GM18867 (cell line): ENCODE measurements around the gene PRDM16.

Source experiments
- ATAC-seq: cut with Tn5 transposase; IDR thresholded peaks from one replicate; pipeline ENCODE4 v1.9.1; 2021; ENCODE audit warnings: mild to moderate bottlenecking, moderate library complexity; ENCODE audit not compliant: unreplicated experiment

The PRDM16 gene

DNA sequence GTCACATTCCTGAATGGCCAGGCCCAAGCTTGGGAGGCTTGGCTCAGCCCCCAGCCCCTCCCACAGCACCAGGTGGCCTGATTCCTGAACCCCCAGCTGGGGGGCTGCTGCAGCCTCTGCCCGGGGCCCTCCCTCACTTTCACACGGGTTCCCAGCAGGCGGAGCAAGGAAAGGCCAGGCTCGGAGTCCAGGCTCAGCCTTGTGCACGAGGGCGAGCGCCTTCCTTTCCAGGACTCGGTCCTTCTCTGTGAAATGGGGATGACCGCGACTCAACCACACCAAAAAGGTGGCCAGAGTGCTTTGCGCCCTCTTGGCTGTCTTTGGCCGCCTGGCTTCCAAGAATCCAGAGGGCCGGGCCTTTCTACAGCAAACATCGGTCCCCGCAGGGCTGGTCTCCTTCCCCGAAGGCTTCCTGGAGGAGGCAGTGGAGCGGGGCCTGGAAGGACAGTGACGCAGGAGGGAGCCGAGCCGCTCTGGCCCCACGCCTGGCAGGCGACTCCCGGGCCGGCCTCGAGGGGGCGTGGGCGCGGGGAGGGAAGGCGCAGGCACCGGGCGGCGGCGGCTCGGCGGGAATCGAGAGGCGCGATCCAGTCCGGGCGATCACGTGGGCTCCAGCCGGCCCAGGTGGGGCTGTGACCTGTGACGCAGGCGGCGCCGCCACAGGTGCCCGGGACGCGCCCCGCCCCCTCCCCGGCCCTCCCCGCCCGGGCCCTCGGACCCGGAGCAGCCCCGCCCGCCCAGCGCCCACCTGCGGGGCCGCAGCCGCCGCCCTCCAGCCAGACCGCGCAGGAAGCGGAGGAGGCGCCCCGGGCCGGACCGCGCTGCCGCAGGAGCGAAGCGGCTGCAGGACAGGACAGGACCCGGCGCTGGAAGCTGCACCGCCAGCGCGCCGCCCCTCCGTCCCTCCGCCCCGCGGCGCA, 385.1 kb downstream of the PRDM16 start, which contains the start of gene ARHGEF16:
ARHGEF16 (plus strand) TSS at position 775 of the 920 bp plus-strand sequence. CDS start 8,420 bp downstream, outside the sequence.
- ATAC-seq = no peak

DNA sequence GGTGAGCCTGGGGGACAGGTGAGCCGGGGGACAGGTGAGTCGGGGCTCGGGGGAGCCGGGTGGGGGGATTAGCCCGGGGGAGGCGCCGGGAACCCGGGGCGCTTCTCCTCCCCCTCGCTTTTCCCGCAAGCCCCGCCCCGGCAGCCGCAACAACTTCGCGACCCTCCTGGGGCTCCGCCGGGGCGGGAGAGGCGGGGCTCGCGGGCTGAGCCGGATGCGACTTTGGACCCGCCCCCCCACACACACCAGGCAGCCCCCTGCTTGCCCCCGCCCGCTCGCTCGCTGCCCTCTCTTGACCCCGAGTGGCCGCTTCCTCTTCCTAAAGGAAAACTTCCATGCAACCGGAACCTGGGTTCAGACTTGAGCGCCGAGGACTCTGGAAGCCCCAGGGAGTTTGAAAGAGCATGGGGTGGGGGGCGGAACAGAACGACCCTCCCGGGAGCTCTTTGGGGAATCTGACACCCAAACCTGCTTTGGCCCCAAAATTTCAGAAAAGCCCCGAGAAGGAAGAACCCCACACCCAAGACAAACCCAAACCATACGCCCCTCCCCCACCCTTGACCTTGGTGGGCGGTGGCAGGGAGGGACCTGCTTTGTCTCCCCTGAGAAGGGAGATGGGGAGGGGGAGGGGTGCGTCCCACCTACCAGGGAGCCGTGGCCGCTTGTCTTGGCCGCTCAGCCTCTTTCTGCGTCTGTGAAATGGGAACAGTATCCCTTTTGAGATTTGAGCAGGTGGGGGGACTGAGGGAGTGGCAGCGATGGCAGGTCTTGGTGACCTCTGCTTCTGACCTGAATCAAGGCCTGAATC, 386.0 kb downstream of the PRDM16 start:
- no peak for ATAC-seq

DNA sequence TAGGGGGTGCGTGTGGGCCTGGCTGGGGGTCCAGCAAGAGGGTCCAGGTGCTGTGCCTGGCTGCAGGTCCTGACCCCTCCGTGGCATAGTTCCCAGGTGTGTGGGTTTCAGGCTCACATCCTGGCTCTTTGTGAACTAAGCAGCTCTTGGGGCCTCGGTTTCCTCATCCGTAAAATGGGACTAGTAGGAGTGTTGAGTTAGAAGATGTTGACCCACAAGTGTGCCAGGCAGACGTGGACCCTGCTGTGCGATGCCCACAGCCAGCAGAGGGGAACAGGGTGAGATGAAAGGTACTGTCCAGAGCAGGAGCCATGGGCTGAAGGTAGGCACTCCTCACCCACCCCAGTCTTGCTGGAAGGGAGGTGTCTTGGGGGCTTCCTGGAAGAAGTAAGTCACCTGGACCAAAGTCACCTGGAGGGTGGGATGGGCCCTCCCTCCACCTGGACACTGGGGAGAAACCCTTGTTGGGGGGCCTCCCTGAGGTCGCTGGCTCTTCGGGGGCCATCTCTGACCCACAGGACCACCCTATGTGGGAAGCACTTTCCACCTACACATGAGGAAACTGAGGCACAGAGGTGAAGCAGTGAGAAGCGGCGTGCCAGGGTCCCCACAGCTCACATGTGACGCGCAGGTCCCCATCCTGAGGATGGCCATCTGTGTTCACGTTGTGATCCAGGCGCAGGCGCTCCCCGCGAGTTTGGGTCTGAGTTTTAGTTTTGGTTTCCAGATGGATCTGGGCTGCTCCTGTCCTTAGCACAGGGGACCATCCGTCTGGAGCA, 386.9 kb downstream of the PRDM16 start:
- ATAC-seq = no peak

DNA sequence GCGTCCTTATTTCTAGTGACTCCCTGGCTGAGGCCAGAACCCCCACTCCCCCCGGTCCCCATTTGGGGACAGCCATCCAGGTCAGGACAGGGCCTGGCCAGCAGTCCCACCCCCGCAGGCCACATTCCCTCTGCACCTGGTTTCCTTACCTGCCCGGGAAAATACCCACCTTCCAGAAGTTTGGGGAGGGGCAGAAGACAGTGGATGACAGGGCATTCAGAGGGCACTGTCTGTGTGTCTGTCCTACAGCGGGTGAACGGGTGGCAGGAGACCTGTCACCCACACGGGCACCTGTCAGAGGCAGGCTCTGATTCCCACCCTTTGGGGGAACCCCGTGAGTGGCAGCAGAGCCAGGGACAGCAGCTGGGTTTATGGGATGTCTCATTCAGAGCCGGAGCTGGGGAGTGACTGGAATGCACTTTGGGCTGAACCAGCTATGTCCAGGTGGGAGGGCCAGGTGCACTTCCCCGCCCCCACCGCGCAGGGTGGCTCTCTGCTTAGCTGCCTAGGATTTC, 387.5 kb downstream of the PRDM16 start:
- no peak for ATAC-seq

DNA sequence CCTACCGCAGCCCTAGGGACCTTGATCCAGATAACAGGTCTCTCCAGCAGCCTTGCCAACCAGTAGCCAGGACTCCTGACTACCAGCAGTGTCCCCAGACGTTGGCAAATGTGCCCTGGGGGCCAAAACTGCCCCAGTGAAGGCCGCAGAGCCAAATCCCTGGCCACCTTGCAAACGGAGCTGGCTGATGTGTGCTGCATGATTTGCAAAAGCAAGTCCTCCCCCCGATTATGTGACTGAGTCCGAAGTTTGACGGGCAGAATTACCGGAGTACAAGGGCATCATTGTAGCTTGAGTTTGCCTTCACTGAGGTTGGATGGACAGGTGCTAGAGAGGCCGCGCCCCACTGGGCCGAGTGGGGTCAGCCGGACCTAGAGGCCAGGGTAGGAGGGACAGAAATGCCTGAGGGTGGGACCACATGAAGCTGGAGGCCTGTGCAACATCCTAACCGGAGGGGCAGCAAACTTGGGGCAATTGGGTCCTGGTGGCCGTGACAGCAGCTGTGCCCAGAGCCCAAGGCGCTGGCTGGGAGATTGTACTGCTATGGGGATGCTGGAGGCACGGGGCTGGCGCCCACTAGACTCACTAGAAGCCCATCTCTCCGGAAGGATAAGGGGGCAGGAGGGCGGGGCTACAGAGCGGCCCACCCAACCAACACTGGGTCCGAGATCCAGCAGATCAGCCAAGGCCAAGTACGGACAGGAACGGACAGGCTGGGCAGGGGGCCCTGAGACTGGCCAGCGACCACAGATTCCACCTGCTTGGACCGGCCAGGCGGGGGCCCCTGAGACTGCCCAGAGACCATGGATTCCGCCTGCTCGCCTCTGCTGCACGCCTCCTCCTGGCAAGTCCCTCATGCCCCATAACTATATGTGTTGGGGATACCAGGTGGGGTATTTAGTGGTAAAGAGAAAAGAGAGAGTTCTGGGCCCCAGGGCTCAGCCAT, 388.2 kb downstream of the PRDM16 start:
- no peak for ATAC-seq

DNA sequence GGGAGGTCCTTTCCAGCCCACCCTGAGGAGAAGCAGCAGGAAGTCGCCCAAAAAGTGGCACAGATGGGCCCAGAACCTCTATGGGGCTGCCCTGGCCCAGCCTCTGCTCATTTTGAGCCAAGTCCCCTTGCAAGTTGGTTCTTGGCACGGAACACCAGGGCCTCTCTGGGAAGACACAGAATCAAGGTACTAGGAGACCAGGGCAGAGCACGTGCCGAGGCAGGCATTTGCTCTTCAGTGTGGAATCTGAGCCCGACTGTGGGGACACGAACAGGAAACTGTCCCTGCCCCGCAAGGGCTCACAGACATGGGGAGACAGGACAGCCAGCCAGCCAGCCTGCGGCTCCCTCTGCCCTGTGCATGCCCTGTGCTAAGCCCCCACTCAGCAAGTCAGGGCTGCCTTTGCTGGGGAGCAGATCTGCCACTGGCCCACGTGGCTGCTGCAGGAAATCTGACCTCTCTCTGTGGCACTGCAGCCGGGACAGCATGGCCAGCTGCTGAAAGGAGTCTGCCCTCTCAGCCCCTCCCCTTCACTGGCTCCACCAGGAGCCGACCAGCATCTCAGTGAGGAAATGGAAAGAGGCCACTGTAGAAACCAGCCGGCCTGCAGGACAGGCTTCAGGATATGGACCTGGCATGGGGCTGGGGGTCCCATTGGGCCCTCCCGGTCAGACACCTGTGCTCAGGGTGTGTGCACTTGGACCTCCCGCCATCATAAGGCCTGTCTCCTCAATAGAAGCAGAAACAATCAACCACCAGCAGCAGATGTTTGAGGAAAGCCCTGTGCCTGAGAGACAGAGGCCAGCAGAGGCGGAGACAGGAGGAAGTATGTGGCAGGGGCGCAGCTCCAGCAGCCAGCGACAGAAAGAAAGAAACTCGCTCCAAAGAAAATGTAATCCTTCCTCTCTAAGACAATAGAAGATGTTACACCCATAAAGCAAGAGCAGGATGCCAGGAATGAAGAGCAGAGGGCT, 389.2 kb downstream of the PRDM16 start:
- no peak for ATAC-seq

DNA sequence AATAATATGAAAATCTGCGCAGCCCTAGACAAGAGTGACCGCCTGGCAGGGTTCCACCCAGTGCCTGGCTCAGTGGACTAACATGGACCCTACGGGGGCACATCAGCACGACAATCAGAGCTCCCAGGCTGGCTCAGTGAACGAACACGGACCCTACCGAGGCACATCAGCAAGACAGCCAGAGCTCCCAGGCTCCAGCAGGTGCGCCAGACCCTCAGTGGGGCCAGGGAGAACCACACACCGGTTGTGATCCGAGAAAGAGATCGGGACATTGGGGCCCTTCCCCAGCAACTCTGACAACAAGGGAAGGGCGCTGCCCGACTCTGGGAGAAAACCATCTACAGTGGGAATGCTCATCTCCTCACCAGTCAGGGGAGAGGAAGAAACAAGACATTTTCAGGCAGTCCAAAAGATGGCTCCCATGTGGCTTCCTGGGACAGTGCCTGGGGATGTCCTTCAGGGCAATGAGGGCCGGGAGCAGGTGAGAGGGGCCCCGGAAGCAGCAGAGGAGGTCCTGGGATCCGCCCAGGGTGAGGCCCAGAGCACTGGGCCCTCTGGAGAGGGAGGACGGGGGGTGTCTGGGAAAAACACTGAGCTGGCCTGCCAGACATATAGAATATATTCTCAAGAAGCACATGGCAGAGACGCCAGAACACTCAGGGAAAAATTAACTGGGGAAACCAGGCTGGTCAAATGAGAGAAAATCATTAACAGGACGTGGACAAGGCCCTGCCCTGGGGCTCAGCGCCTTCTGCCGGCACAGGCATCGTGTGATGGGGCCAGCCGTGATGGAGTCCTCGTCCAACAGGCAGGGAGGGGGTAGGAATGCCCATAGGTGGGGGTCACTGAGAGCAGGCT, 390.3 kb downstream of the PRDM16 start:
- no peak for ATAC-seq

DNA sequence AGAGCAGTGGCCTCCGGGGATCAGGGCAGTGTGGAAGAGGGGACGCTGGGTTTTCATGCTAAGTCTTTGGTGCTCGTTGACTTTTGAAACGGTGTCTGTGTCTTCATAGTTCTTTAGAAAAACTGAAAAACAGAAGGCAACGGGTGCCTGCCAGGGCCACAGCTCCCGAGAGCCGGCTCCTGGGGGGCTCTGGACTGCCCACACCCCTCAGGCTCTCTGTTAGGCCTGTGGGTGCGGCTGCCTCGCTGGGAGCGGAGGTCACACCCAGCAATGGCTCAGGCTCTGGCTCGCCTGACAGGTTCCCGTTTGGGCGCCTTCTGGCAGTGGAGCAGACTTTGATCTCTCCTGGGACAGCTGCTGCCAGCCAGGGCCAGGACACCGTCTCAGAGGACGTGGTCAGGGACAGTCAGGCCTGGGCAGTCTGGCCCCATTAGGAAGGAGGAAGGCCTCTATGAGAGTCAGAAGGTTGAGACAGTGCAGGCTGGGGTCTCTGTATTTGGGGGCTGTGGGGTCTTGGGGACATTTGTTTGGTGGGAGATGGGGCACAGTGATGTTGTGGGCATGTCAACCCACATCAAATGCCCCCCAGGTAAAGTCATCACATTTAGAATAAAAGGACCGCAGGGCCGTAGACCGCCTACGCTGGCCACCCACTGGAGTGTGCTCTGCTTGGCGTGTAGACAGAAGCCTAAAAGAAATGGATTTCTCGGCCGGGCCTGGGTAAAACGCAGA, 391.1 kb downstream of the PRDM16 start:
- ATAC-seq = no peak

DNA sequence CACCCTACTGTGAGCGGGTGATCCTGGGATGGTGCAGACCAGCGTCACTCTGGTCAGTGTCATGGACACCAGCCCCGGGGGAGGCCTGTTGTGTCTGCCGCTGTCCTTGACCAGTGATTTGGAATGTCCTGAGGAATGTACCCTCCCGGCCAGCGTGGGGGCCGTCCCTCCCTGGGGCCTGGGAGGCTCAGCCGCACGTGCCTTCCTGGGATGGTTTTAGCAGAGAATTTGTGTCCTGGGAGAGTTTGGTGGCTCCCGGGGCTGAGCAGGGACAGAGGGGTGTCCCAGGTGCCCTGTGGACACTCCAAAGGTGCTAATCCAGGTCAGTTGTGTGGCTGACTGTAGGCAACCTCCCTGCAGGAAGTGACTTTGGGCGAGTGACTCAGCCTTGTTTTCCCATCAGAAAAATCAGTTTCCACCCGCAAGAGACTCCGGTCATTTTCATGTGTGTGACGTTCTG, 391.7 kb downstream of the PRDM16 start:
- ATAC-seq = no peak

DNA sequence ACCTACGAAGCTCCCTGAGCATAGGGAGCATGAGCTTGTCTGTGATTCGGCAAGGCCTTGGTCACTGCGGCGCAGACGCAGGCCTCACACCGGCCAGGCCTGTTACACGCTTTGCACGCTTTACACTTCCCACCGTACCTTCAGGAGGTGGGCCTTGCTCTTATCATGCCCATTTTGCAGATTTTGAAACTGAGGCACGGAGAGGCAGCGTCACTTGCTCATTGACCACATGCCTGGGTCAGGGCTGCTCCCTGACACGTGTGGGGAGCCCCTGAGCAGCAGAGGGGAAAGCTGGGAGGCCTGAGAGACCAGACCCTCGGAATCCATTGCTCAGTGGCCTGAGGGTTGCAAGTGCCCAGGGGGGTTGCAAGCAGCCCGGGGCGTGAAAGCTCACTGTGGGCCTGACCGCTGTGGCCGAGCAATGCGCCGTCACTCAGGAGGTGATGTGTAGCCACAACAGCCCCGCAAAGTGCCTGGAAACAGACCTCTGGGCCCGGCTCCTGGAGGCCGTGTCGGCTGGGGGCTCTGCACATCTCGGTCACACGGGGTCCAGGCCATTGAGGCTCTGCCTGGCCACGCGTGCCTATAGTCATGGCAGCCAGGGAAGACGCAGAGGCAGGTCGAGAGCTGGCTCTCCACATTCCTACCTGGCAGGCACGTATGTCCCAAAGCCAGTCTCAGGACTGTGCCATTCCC, 392.4 kb downstream of the PRDM16 start:
- no peak for ATAC-seq

DNA sequence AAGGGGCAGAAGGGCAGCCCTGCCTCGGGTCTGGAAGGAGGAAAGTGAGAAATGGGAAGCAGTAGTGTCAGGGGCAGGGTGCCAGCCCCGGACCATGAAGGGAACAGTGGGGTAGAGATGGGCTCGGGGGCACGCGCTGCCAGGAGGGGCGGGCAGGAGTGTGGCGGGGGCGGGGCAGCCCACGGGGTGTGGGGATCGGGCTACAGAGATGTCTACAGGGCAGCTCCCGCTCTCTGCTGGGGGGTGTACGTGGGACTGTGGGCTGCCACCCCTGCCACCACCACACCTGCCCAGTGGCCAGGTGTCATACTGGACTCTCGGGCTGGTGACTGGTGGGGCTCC, 392.9 kb downstream of the PRDM16 start:
- no peak for ATAC-seq

DNA sequence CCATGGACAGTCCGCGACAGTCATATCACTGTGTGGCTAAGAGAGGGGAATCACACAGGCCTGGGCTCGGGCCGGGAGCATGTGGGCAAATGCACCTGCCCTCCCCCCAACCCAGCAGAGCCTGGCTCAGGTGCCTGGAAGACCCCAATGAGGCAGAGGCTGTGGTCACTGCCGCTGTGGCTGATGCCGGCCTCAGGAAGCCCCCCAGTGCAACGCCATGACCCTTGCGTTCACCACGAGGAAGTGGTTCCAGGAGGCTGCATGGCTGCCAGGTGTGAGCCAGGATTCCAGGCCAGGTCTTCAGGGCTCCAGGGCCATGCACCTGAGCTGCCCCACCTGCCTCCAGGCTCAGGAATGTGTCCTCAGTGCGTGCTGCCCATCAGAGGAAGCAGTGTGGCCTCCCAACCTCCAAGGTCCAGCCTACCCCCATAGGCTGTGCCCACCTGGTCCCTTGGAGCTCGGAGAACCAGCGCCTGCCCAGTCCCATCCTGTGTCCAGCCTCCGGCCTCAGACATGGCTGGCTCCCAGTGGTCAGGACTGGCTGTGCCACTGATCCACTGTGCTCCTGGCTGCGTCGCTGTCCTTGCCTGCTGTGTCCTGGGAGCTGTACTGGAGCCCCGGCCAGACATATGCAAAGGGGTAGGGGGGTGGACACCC, 393.5 kb downstream of the PRDM16 start:
- ATAC-seq = no peak

DNA sequence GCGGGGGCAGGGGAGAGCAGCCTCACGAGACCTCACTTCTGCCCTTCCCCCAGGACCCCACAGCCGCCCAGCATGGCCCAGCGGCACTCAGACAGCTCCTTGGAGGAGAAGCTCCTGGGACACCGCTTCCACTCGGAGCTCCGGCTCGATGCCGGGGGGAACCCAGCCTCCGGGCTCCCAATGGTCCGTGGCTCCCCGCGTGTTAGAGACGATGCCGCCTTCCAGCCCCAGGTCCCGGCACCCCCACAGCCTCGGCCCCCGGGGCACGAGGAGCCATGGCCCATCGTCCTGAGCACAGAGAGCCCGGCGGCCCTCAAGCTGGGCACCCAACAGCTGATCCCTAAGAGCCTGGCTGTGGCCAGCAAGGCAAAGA, 394.0 kb downstream of the PRDM16 start:
- ATAC-seq = no peak

DNA sequence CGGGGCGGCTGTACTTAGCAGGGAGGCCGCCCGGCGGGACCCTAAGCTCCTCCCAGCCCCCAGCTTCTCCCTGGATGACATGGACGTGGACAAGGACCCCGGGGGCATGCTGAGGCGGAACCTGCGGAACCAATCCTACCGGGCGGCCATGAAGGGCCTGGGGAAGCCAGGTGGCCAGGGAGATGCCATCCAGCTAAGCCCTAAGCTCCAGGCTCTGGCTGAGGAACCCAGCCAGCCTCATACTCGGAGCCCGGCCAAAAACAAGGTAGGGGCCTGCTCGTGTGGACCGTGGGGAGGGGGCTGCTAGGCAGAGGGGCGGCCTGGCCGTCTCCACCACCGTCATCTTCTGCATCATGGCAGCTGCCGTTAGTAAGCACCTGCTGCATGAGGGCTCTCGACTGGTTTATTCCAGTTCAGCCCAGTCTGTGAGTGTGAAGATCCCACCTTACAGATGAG, 394.4 kb downstream of the PRDM16 start:
- ATAC-seq = no peak

DNA sequence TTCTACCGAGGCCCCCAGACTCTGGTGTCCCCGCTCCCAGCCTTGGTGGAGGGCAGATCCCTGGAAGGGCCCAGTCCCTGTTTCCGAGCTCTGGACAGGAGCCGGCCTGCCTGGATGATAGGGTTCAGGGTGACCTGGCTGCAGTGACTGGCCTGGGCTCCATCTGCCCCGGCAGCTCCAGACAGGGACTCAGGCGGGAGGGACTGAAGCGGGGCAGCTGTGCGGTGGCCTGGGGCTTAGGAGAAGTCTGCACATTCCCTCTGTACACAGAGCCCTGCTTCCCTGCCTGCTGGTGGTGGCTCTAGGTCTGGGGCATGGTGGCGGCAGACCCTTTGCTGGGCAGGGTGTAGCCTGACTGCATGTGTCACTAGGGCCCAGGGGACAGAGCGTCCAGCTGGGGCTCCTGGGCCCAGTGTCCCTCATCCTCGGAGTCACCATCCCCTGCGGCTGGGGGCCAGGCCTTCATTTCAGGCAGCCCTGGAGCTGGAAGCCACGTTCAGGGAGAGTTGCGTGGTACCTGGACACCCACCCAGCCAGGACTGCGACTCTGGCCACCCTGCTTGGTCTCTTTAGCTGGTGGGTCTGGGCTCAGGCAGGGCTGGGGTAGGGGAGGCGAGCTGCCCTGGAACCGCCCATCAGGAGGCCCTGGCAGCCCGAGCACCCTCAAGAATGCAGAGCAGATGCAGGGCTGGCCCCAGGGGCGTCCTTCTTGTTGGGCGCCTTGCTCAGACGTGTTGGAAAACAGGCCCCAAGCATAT, 395.1 kb downstream of the PRDM16 start:
- ATAC-seq = no peak
